HFF-Myc (cell line): Measurements from ENCODE around the gene LOXL1.

Experiments used
- DNase-seq: peaks from one replicate; pipeline ENCODE4 v3.0.0-alpha.2; 2011; ENCODE audit warnings: low read depth; ENCODE audit errors: extremely low read depth
- H3K4me3 ChIP-seq: replicated peaks from 2 replicates; pipeline ENCODE4 v1.5.1; 2011; ENCODE audit warnings: low read depth, mild to moderate bottlenecking, control low read depth, low read length
- CTCF ChIP-seq: IDR thresholded peaks from 2 replicates; pipeline ENCODE4 v1.5.1; 2012; ENCODE audit warnings: mild to moderate bottlenecking, low read depth, low read length, control low read depth; ENCODE audit errors: missing control alignments

LOXL1 gene

DNA sequence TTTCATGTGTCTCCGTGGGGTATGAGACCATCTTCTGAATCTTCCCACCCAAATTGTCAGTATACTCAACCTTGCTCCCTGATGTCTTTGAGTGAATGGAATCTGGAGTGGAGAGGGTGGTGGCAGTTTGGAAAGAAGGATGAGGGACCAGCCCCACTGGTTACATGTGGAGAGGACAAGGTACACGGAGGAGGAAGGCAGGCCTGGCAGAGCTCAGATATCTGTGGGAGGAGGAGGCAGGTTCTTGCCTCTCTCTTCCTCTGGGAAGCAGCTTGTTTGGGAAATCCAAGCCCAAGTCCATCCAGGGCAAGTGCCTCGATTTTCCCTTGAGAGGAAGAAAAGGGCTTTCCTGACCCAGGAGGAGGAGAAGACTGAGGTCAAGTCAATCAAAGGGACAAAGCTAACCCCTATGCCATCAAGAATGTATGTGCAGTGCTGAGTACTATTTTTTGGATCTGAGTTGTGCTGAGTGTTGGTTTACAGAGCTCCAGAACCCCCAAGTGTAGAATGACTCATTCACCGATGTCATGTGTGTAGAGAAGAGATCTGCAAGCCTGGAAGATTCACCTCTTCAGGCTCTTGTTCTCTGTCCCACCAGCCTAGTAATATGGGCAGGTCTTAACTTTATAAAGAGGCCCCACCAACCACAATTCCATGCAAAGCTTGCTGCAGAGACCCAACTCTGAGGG, 19.8 kb upstream of the LOXL1 start:
- no peak overlapping the region for H3K4me3 ChIP-seq
- no peak for DNase-seq
- TF ChIP-seq CTCF, result no peak

DNA sequence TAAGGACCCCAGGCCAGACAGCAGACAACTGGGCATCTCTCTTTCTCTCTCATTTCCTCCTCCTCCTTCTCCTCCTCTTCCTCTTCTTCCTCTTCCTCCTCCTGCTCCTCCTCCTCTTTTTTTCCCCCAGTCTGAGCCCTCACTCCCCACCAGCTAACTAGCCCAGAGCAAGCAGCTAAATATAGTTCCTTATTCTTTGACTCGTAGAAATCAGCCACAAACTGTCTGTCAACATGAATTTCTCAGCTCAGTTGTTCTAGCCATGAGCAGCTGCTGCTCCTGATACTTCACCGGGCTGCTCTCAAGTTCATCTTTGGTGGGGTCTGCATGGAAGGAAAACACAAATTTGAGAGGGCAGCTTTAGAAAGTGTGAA, 19.2 kb upstream of the LOXL1 start:
- TF ChIP-seq CTCF, result no peak
- DNase-seq, result no peak
- no peak overlapping the region for H3K4me3 ChIP-seq

GRCh38 chr15:73908030-73908821, 18.0 kb upstream of the LOXL1 start:
- peak; percentile 97 for TF ChIP-seq CTCF
- DNase-seq, result no peak
- H3K4me3 ChIP-seq, result no peak overlapping the region

DNA sequence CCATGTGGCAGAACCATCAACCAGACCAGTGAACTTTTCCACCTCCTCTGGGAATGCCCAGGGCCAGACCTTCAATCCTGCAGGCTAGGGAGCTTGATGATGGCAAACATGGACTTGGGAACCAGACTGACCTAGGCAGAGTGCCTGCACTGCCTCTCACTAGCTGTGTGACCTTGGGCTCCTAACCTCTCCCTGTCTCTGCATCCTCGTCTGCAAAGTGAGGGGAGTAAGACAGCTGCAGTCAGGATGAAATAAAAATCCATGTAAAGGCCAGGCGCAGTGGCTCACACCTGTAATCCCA, 17.5 kb upstream of the LOXL1 start:
- H3K4me3 ChIP-seq, result no peak overlapping the region
- TF ChIP-seq CTCF, result no peak
- DNase-seq, result no peak

DNA sequence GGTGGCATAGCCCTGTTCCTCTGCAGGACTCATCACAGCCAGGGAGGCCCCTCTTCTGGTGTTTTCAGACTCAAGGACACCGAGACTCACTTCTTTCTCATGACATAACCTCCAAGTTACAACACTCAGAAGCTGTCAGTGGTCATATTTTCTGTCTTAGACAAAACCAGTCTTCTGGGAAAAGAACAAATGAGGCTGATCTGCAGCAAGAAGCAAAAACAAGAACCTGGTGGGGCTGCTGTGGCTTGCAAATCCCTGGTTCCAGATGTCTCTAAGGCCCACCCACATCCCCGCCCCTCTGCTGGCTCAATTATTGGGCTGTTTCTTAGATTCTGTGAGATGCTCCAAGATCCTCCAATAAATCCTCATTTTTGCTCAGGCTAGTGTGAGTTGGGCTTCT, 16.6 kb upstream of the LOXL1 start:
- no peak for DNase-seq
- no peak for TF ChIP-seq CTCF
- H3K4me3 ChIP-seq, result no peak overlapping the region

- DNase-seq, result no peak
- no peak for TF ChIP-seq CTCF
Measured at GRCh38 chr15:73910522-73911303, 15.5 kb upstream of the LOXL1 start.

More at GRCh38 chr15:73910522-73911303, 15.5 kb upstream of the LOXL1 start:
- no peak overlapping the region for H3K4me3 ChIP-seq
